Raji (cell line): ENCODE results near the gene CYP8B1.

Experiments used
- POLR2A ChIP-seq: IDR thresholded peaks from 2 replicates; pipeline ENCODE4 v1.6.1; 2011; ENCODE audit warnings: low read depth, low read length, control low read depth; ENCODE audit not compliant: insufficient read depth

CYP8B1 gene

DNA sequence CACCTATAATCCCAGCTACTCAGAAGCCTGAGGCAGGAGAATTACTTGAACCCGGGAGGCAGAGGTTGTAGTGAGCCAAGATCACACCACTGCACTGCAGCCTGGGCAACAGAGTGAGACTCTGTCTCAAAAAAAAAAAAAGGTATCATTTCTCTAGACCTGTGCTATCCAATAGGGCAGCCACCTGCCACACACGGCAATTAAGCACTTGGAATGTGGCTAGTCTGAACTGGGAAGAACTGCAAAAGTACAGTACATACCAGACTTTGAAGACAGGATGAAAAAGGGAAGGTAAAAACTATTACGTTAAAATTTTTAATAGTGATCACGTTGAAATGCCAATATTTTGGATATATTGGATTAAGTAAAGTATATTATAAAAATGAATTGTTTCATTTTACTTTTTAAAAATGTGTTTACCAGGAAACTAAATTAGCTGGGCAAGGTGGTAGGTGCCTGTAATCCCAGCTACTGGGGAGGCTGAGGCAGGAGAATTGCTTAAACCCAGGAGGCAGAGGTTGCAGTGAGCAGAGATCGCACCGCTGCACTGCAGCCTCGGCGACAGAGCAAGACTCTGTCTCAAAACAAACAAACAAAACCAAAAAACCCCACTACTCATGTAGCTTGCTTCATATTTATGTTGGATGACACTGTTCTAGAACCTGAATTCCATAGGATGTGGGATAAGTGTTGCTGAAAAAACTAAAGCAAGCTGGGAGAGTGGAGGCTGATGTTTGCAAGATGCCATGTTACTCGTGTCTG is 2.3 kb downstream of the CYP8B1 start:
- no peak for TF ChIP-seq POLR2A

GRCh38 chr3:42872718-42873117 is 3.0 kb downstream of the CYP8B1 start:
- TF ChIP-seq POLR2A = no peak

- TF ChIP-seq POLR2A = no peak
These were observed 4.0 kb downstream of the CYP8B1 start for GRCh38 chr3:42871592-42872196.

GRCh38 chr3:42868841-42869240 is 6.8 kb downstream of the CYP8B1 start:
- TF ChIP-seq POLR2A = no peak

DNA sequence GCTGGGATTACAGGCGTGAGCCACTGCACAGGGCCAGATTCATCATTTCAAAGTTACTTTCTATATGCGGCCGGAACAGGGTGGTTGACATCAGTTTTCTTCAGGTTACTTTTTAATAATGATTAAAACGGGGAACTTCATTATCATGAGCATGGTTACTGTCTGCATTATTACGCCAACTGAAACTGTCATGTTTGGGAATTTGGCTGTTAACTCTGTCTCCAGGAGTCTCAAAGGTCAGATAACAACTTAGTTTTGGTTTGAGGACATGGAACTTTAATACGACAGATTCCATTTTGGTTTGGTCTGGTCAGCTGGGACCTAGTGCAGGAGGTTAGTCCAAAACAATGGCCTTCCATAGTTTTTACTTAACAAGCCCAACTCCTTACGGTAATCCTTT is 8.5 kb downstream of the CYP8B1 start:
- TF ChIP-seq POLR2A = no peak

GRCh38 chr3:42865256-42865655 is 10.4 kb downstream of the CYP8B1 start:
- TF ChIP-seq POLR2A = no peak

DNA sequence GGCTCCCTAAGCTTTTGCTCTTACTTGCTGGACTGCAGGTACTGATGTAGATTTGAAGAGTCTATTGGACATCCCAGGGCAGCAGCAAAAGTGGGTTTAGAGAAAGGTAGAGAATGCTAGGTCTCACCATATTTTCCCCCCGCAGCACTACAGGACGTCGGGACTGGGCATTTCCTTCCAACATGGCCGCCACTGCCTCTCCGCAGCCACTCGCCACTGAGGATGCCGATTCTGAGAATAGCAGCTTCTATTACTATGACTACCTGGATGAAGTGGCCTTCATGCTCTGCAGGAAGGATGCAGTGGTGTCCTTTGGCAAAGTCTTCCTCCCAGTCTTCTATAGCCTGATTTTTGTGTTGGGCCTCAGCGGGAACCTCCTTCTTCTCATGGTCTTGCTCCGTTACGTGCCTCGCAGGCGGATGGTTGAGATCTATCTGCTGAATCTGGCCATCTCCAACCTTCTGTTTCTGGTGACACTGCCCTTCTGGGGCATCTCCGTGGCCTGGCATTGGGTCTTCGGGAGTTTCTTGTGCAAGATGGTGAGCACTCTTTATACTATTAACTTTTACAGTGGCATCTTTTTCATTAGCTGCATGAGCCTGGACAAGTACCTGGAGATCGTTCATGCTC is 11.2 kb downstream of the CYP8B1 start:
- TF ChIP-seq POLR2A = no peak

DNA sequence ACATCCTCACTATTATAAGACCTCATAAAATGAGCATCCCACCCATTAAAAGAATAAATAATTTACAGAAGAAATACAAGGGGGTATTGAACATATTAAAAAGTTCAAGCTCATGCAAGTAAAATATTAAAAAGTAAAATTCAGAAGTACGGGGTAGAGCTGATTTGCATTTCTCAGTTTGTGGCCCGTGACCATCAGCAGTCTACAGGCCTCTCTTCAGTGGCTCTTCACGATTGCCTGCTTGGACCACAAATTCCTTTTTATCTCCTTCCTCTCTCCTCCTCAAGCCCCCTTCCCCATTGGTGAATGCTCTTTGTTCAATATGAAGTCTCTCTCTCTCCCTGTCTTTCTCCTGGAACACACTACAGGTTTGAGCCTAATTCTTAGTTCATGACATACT is 19.1 kb downstream of the CYP8B1 start:
- TF ChIP-seq POLR2A = no peak

DNA sequence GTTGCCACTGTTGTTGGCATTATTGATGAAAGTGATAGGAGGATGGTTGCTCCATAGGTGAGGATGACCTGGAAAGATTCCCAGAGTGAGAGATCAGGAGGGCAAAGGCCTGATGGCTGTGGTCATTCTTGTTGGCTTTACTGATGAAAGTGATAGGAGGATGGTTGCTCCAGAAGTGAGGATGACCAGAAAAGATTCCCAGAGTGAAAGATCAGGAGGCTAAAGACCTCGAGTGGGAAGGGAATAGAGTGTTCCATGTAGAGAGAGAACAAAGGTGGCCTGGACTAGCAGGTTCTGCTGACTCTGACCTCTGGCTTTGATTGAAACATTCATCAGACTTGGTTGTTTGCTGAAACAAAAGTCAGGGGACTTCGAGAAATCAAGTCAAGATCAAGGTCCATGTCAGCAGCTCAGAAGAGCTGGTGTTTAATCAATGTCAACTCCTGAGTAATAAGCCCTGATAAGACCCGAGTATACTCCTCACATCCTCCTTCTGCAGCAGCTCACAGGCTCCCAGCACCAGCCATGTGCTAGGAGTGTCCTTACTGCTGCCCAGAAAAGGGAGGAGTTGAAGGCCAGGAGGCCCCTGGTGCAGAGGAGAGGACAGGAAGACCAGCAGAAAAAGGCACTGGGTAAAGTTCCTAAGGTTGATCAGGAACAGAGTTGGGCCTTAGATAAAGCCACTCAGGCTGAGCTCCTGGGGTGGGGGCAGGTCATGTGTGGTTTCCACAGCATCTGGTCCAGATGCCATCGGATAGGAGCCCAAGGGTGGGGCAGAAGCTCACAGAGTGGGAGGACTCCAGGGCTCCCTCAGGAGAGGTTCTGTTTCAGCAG is 19.9 kb downstream of the CYP8B1 start:
- TF ChIP-seq POLR2A = no peak

DNA sequence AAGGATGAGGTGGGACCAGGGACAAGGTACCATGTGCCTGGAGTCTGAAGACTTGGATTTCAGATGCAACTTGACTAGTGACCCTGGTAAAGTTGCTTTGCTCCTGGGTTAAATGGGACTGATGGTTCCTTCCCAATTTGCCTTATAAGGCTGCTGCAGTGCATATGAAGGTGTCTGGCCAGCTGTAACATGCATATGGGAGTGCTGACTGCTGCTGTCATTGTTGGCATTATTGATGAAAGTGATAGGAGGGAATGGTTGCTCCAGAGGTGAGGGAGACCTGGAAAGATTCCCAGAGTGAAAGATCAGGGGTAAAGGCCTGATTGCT is 20.5 kb downstream of the CYP8B1 start:
- no peak for TF ChIP-seq POLR2A

DNA sequence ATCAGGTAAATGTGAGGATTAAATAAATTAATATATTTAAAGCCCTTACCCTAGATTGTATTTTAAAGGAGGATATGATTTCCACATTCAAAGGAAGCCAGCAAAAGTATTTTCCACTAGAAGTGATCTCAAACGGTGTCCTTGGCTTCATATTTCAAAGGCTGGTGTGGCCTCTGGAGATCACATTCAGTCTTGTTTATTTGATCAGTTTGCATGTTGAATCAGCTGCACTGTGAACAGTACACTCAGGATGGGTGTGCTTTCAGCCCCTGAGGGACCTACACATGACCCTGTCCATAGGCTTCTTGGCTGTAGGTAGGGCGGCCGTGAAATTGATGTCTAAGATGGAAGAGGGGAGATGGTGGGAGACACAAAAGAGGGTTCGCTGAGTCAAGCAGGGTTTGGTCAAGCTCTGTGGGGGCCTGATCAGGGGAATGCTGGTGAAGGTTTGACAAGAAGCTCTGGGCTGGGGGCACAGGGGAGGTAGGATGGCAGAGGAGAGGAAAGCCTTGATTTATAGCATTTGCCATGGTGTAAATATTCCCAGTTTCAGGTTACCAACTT is 21.9 kb downstream of the CYP8B1 start:
- TF ChIP-seq POLR2A = no peak

GRCh38 chr3:42853056-42853455 is 22.6 kb downstream of the CYP8B1 start:
- no peak for TF ChIP-seq POLR2A

- no peak for TF ChIP-seq POLR2A
These were observed 23.2 kb downstream of the CYP8B1 start for GRCh38 chr3:42852441-42852840.

DNA sequence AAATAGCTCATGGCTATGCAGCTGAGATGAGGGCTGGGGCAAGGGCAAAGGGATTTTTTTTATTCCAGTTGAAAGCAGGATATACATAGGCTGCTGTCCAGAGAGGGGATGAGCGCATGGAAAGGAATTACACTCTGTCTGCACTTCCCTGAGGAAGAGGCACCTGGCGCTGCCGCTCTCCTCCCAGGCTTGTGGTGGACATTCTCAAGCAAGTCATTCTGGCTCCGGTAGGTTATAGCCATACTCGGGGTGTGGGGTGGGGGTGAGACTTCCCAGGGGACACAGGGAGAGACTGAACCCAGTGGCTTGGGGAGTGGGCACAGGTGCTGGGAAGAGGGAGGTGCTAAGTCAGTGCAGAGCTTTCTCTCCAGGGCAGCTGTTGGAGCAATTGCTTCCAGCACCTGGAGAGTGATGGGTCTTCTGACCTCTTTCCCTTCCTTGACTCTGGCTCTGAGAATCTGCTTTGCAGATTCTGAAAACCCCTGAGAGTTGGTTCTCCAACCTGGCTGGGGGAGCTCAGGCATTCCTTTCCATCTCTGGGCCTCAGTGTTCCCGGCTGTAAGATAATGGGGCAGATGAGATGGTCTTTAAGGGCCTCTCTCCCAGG is 24.3 kb downstream of the CYP8B1 start:
- TF ChIP-seq POLR2A = no peak

GRCh38 chr3:42850263-42850662 is 25.4 kb downstream of the CYP8B1 start:
- TF ChIP-seq POLR2A = no peak
